GM12892 (cell line): ENCODE data around the gene ACVR1B.

Source experiments
- POLR2A ChIP-seq: IDR thresholded peaks from 2 replicates; pipeline ENCODE4 v1.6.1; 2011; ENCODE audit warnings: low read depth, low read length, control low read depth
- POLR2AphosphoS5 ChIP-seq: IDR thresholded peaks from 2 replicates; pipeline ENCODE4 v1.6.1; 2011; ENCODE audit warnings: low read depth, low read length, control low read depth

DNA sequence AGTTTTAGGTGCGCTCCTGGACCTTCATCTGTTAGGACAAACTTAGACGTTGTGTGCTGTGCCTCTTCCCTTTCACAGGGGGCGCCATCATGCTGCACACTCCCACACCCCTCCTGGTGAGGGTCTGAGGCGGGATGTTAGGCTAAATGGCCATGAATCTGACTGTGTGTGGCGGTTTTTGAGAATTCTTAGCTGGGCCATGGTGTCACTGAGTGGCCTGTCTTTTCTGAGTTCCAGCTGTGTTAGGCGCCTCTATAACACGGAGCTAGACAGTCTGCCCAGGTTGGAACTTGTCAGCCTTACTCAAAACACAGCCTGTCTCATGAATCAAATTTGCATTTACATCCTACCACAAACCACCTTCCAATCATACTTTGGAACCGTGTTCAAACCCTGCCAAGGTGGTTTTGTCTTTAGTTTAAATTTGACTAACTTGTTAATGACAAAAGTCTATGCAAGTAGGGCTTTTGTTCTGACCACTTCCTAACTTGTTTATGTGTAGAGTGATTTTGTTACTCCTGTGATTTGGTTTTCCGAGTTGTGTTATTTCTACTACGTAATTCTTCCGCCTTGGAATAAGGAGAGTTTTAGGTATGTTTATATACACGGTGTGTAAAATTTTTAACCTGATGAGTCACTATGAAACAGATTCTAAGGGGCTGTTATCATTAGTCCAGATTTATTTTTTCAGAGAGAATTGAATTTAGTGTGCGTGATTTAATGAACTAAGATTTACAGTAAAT lies 19.6 kb downstream of the ACVR1B start:
- TF ChIP-seq POLR2A (no peak), POLR2AphosphoS5 (no peak)
